ENCODE data around the gene DLGAP1. TPM values are rescaled to one million over a fixed set of nuclear protein-coding genes. Genes with fewer than 3 reads are reported as not detected.

DLGAP1 gene
- total RNA-seq, 4 donors from 2014 or later: 0.22 to 1.5 (median 0.56) TPM

DNA sequence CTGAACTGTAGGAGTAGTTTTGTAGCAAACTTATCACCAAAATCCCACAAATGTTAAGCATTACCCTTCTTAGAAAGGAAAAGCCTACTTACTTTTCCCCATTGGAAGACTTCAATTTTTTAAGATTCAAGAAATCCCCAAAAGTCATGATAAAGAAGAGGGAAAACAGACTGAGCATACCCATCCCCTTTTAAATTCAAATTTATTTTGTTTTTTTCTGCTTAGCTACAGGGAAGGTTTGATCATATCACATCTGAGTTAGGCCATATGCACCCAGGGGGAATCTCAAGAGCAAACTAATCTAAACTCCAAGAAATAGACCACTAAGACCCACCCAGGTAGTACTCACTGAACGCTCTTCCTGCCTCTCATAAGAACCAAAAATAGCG is 830.6 kb downstream of the DLGAP1 start:
- H3K36me3 ChIP-seq: no peaks in the 10 kb centered on the region
- H3K9me3 ChIP-seq: no peaks in the 10 kb centered on the region
- peaks cover 6 to 43% (median 21%) of the 10 kb centered on the region in 3 donors for H3K4me1 ChIP-seq
- H3K27ac ChIP-seq: peak overlapping the region; percentile 44 to 92 (median 82)
- TF ChIP-seq, protein P1, sequence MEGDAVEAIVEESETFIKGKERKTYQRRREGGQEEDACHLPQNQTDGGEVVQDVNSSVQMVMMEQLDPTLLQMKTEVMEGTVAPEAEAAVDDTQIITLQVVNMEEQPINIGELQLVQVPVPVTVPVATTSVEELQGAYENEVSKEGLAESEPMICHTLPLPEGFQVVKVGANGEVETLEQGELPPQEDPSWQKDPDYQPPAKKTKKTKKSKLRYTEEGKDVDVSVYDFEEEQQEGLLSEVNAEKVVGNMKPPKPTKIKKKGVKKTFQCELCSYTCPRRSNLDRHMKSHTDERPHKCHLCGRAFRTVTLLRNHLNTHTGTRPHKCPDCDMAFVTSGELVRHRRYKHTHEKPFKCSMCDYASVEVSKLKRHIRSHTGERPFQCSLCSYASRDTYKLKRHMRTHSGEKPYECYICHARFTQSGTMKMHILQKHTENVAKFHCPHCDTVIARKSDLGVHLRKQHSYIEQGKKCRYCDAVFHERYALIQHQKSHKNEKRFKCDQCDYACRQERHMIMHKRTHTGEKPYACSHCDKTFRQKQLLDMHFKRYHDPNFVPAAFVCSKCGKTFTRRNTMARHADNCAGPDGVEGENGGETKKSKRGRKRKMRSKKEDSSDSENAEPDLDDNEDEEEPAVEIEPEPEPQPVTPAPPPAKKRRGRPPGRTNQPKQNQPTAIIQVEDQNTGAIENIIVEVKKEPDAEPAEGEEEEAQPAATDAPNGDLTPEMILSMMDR (IDR thresholded peaks at IDR 0.05): no peak
- TF ChIP-seq POLR2A (IDR thresholded peaks at IDR 0.05) (no peak), POLR2AphosphoS5 (IDR thresholded peaks at IDR 0.05) (no peak), EP300 (IDR thresholded peaks at IDR 0.05) (no peak)
- no peak overlapping the region for H3K4me3 ChIP-seq
- H3K27me3 ChIP-seq: no peaks in the 10 kb centered on the region
- ATAC-seq: no peak
- WGBS, 2 donors (ENCODE audit: low coverage in 1 of 2): 15 to 28% methylated on average over 2 of the region's 2 CpGs

DNA sequence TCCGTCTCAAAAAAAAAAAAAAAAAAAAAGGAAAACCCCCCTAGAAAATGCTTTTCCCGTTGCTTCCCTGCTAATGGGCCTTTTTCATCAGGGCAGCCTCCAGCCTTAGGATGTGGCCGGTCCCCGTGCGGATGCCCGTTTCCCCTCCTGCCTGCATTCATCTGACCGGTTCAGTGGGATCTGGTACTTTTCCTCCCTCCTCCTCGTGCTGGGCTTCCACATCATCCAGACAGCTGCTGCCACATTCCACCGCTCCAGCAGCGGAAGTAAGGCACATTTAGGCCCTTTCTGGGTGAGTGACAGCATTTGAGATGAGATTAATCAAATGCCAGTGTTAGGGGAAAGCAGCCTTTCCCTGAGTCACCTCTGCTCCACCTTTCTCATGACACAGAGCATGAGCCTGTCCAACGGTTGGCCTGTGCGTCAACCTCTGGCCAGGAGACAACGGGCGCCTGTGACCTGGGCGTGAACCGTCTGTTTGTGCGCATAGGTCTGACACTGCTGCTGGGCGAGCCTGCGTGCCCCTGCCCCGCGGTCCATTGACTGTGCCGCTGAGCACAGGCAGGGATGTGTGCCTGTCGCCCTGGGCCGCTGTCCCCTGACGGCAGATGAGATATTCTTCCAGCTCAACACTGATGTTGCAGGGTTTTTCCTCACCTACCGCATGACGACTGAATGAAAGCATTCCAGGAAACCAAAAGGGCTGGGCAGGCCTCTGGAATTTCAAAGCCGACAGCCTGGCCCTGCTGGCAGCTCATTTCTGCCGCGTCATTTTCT is 831.1 kb downstream of the DLGAP1 start:
- peak overlapping the region in 1 of 2 donors; percentile 22 for H3K4me3 ChIP-seq
- 31 to 38% methylated on average over 16 to 22 of the region's 30 CpGs for WGBS, 2 donors (ENCODE audit: low coverage in 1 of 2)
- peaks cover 6 to 43% (median 21%) of the 10 kb centered on the region in 3 donors for H3K4me1 ChIP-seq
- no peaks in the 10 kb centered on the region for H3K27me3 ChIP-seq
- peak; percentile 77 for ATAC-seq
- TF ChIP-seq POLR2A (IDR thresholded peaks at IDR 0.05): no peak
- TF ChIP-seq POLR2AphosphoS5 (IDR thresholded peaks at IDR 0.05): peak; percentile 77
- TF ChIP-seq, protein P1 (IDR thresholded peaks at IDR 0.05): no peak
- H3K9me3 ChIP-seq: no peaks in the 10 kb centered on the region
- no peaks in the 10 kb centered on the region for H3K36me3 ChIP-seq
- peak overlapping the region; percentile 44 to 92 (median 82) for H3K27ac ChIP-seq

DNA sequence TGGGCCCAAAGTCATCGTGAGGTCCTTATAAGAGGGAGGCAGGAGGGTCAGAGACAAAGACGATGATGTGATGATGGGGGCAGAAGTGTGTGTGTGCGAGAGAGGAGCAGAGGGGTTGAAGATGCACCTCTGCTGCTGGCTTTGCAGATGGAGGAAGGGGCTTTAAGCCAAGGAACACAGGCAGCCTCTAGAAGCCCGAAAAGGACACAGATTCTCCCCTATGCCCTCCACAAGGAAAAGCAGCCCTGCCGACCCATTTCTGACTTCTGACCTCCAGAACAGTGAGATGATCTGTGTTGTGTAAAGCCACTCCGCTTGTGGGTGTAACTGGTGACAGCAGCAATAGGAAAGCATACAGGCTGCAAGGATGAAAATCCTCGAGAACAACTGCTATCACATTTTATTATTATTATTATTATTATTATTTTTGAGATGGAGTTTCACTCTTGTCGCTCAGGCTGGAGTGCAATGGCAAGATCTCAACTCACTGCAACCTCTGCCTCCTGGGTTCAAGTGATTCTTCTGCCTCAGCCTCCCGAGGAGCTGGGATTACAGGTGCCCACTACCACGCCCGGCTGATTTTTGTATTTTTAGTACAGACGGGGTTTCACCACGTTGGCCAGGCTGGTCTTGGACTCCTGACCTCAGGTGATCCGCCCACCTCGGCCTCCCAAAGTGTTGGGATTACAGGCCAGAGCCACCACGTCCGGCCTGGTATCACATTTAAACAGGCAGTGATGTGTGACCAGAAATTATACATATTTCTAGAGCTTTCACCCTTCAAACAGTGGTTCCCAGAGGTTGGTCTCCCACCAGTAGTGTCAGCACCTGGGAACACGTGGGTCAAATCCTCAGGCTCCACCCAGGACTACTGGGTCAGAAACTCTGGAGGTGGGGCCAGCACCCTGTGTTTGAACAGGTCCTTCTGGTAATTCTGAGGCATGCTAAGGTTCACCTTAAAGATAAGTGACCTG is 834.7 kb downstream of the DLGAP1 start:
- TF ChIP-seq POLR2AphosphoS5 (IDR thresholded peaks at IDR 0.05) (no peak), POLR2A (IDR thresholded peaks at IDR 0.05) (no peak), EP300 (IDR thresholded peaks at IDR 0.05) (no peak)
- TF ChIP-seq, protein P1 (IDR thresholded peaks at IDR 0.05): no peak
- no peak for ATAC-seq
- 88 to 90% methylated on average over 11 to 14 of the region's 18 CpGs for WGBS, 2 donors (ENCODE audit: low coverage in 1 of 2)
- Histone ChIP-seq H3K4me3 (no peak overlapping the region), H3K36me3 (no peaks in the 10 kb centered on the region), H3K27me3 (no peaks in the 10 kb centered on the region), H3K4me1 (peaks cover 6 to 39% (median 21%) of the 10 kb centered on the region in 3 donors), H3K9me3 (no peaks in the 10 kb centered on the region), H3K27ac (no peak overlapping the region)

DNA sequence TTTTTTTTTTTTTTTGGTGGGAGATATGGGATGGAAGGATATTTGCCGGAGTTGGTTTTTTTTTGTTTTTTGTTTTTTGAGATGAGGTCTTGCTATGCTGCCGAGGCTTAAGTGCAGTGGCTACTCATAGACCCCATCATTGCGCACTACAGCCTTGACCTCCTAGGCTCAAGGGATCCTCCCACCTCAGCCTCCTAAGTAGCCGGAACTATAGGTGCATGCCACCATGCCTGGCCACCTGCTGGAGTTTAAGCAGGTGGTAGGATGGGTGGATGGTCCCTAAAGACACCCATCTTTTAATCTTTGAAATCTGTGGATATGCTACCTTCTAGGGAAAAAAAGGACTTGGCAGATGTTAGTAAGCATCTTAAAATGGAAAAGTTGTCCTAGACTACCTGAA is 835.4 kb downstream of the DLGAP1 start:
- ATAC-seq: no peak
- H3K4me3 ChIP-seq: no peak overlapping the region

More for the DNA sequence above, 835.4 kb downstream of the DLGAP1 start:
- no peaks in the 10 kb centered on the region for H3K36me3 ChIP-seq
- H3K27ac ChIP-seq: no peak overlapping the region
- no peaks in the 10 kb centered on the region for H3K27me3 ChIP-seq
- no peaks in the 10 kb centered on the region for H3K9me3 ChIP-seq
- WGBS, 2 donors (ENCODE audit: low coverage in 1 of 2): 96% methylated on average over 4 of the region's 4 CpGs; no CpG with 5 or more reads in 1 of the 2 donors
- TF ChIP-seq POLR2A (IDR thresholded peaks at IDR 0.05): no peak
- no peak for TF ChIP-seq EP300 (IDR thresholded peaks at IDR 0.05)
- TF ChIP-seq, protein P1 (IDR thresholded peaks at IDR 0.05): no peak
- TF ChIP-seq POLR2AphosphoS5 (IDR thresholded peaks at IDR 0.05): no peak
- peaks cover 3 to 32% (median 18%) of the 10 kb centered on the region in 3 donors for H3K4me1 ChIP-seq

All from gastroesophageal sphincter (tissue), 4 donors.